GM21381 (cell line): ENCODE results near the gene AEBP2.
A peak's percentile ranks its signal among the peaks of the same experiment; 100 is the strongest.
"Not testable (repeated sequence)": the region's sequence is repeated elsewhere in the genome, so short reads cannot be mapped to it uniquely, and the experiment has no call there.

Source experiments
- ATAC-seq: cut with Tn5 transposase; IDR thresholded peaks from one replicate; pipeline ENCODE4 v1.9.1; 2021; ENCODE audit warnings: mild to moderate bottlenecking, moderate library complexity; ENCODE audit not compliant: unreplicated experiment

AEBP2 gene

GRCh38 chr12:19421503-19422282 is 17.6 kb upstream of the AEBP2 start:
- no peak for ATAC-seq

- no peak for ATAC-seq
Observed at GRCh38 chr12:19423166-19423930, 15.9 kb upstream of the AEBP2 start.

- no peak for ATAC-seq
Observed at GRCh38 chr12:19428246-19428645, 11.0 kb upstream of the AEBP2 start.

- ATAC-seq: not testable (repeated sequence)
Observed at GRCh38 chr12:19429491-19429890, 9.8 kb upstream of the AEBP2 start.

GRCh38 chr12:19430988-19431387 is 8.3 kb upstream of the AEBP2 start:
- ATAC-seq: no peak

- peak; percentile 52 for ATAC-seq
Observed at GRCh38 chr12:19431407-19432308, 7.6 kb upstream of the AEBP2 start.

GRCh38 chr12:19432309-19433170 is 6.8 kb upstream of the AEBP2 start:
- ATAC-seq: no peak

GRCh38 chr12:19434538-19434937 is 4.8 kb upstream of the AEBP2 start:
- ATAC-seq: no peak

- ATAC-seq: no peak
Observed at GRCh38 chr12:19435831-19436497, 3.3 kb upstream of the AEBP2 start.

GRCh38 chr12:19436931-19437330 is 2.4 kb upstream of the AEBP2 start:
- ATAC-seq: no peak

GRCh38 chr12:19437996-19438395 is 1.3 kb upstream of the AEBP2 start:
- ATAC-seq: no peak

GRCh38 chr12:19440019-19440858 is 947 bp downstream of the AEBP2 start:
- peak; percentile 33 for ATAC-seq

- ATAC-seq: no peak
Observed at GRCh38 chr12:19440916-19441315, 1.6 kb downstream of the AEBP2 start.

- no peak for ATAC-seq
Observed at GRCh38 chr12:19443585-19443984, 4.3 kb downstream of the AEBP2 start.

- no peak for ATAC-seq
Observed at GRCh38 chr12:19444097-19444496, 4.8 kb downstream of the AEBP2 start.

- ATAC-seq: no peak
Observed at GRCh38 chr12:19447386-19447785, 8.1 kb downstream of the AEBP2 start.

GRCh38 chr12:19449814-19450213 is 10.5 kb downstream of the AEBP2 start:
- ATAC-seq: no peak

GRCh38 chr12:19450362-19450761 is 11.1 kb downstream of the AEBP2 start:
- no peak for ATAC-seq

- ATAC-seq: no peak
Observed at GRCh38 chr12:19451196-19451595, 11.9 kb downstream of the AEBP2 start.
